ENCODE measurements around the gene STC2. TPM values are rescaled to one million over a fixed set of nuclear protein-coding genes. Genes with fewer than 3 reads are reported as not detected.

The STC2 gene
- polyA plus RNA-seq, 3 donors: not detected

- peaks cover 3 to 4% of the 10 kb centered on the region in 2 donors for H3K9me3 ChIP-seq (replicated peaks in 1 of 2; ENCODE audit: control insufficient read depth in 1 of 2, insufficient read depth in 1 of 2, low read length in 2 of 2)
- H3K4me2 ChIP-seq (replicated peaks; ENCODE audit: extremely low read depth, low read length, poor library complexity, severe bottlenecking): no peak overlapping the region
- H3K4me1 ChIP-seq (ENCODE audit: control insufficient read depth in 1 of 2, insufficient read depth in 2 of 2, low read length in 2 of 2): peaks cover 12 to 14% of the 10 kb centered on the region in 2 donors
- no peak overlapping the region for H2AFZ ChIP-seq (ENCODE audit: insufficient read depth, low read depth, low read length, poor library complexity, severe bottlenecking)
- DNase-seq: no peak
- no peak overlapping the region for H3K9ac ChIP-seq (ENCODE audit: insufficient read depth, low read length, poor library complexity, severe bottlenecking)
- Mint-ChIP-seq H3K27ac (no peak overlapping the region), H3K4me1 (peaks cover 13% of the 10 kb centered on the region), H3K9me3 (peaks cover 6 to 22% (median 9%) of the 10 kb centered on the region in 7 donors), H3K36me3 (no peaks in the 10 kb centered on the region), H3K4me3 (no peak overlapping the region), H3K27me3 (ENCODE audit: low read depth in 3 of 3) (peaks cover 21 to 35% (median 21%) of the 10 kb centered on the region in 3 donors)
- H3K27ac ChIP-seq (ENCODE audit: low read depth in 1 of 2, low read length in 2 of 2): no peak overlapping the region
- H4K20me1 ChIP-seq (ENCODE audit: insufficient read depth, low read length): no peaks in the 10 kb centered on the region
- TF ChIP-seq CTCF (IDR thresholded peaks at IDR 0.05): no peak
- H3K4me3 ChIP-seq (replicated peaks in 1 of 3; ENCODE audit: low read depth in 2 of 3, low read length in 3 of 3): no peak overlapping the region
- WGBS (ENCODE audit: insufficient coverage): 91% methylated on average over 13 of the region's 14 CpGs
- peaks cover 2 to 16% of the 10 kb centered on the region in 2 donors for H3K27me3 ChIP-seq (ENCODE audit: control insufficient read depth in 2 of 2, insufficient read depth in 2 of 2, low read length in 2 of 2)
- intact Hi-C loops (cut with micrococcal nuclease): no loop called here
- H3K36me3 ChIP-seq (replicated peaks in 1 of 2; ENCODE audit: control insufficient read depth in 1 of 2, insufficient read depth in 2 of 2, low read length in 2 of 2): no peaks in the 10 kb centered on the region
- H3K79me2 ChIP-seq (ENCODE audit: insufficient read depth, low read length): no peaks in the 10 kb centered on the region
Observed at GRCh38 chr5:173268750-173269432, 59.3 kb downstream of the STC2 start.

DNA sequence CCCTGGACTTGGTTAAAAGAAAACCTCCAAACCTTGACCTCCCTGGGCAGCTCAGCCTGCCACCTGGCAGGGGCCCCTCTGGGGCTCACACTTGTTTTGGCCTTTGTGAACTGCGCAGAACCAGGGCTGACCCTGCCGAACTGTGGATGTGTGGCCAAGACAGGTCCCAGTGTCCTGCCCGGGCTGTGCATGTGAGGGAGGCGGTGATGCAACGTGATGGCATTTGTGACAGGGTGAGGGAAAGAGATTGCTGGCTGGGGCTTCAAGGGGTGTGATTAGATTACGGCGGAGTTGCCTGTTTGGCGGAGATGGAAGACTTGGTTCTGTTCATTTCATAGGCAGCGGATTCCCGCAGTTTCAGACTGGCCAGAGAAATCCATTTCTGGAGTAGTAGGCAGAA, 62.8 kb downstream of the STC2 start:
- no peak overlapping the region for H3K4me3 ChIP-seq (replicated peaks in 1 of 3; ENCODE audit: low read depth in 2 of 3, low read length in 3 of 3)
- no peaks in the 10 kb centered on the region for H3K79me2 ChIP-seq (ENCODE audit: insufficient read depth, low read length)
- H3K4me2 ChIP-seq (replicated peaks; ENCODE audit: extremely low read depth, low read length, poor library complexity, severe bottlenecking): no peak overlapping the region
- Mint-ChIP-seq H3K4me3 (no peak overlapping the region), H3K9me3 (peaks cover 0 to 3% (median 0%) of the 10 kb centered on the region in 7 donors), H3K27me3 (ENCODE audit: low read depth in 3 of 3) (peaks cover 28 to 51% (median 30%) of the 10 kb centered on the region in 3 donors), H3K27ac (no peak overlapping the region), H3K36me3 (no peaks in the 10 kb centered on the region), H3K4me1 (no peaks in the 10 kb centered on the region)
- H3K27ac ChIP-seq (ENCODE audit: low read depth in 1 of 2, low read length in 2 of 2): no peak overlapping the region
- no peak for TF ChIP-seq CTCF (IDR thresholded peaks at IDR 0.05)
- H3K36me3 ChIP-seq (replicated peaks in 1 of 2; ENCODE audit: control insufficient read depth in 1 of 2, insufficient read depth in 2 of 2, low read length in 2 of 2): no peaks in the 10 kb centered on the region
- no peaks in the 10 kb centered on the region for H3K9me3 ChIP-seq (replicated peaks in 1 of 2; ENCODE audit: control insufficient read depth in 1 of 2, insufficient read depth in 1 of 2, low read length in 2 of 2)
- peaks cover 2 to 28% of the 10 kb centered on the region in 2 donors for H3K27me3 ChIP-seq (ENCODE audit: control insufficient read depth in 2 of 2, insufficient read depth in 2 of 2, low read length in 2 of 2)
- WGBS (ENCODE audit: insufficient coverage): 90% methylated on average over 10 of the region's 10 CpGs
- H3K4me1 ChIP-seq (ENCODE audit: control insufficient read depth in 1 of 2, insufficient read depth in 2 of 2, low read length in 2 of 2): no peaks in the 10 kb centered on the region
- H3K9ac ChIP-seq (ENCODE audit: insufficient read depth, low read length, poor library complexity, severe bottlenecking): no peak overlapping the region
- no peak for DNase-seq
- intact Hi-C loops (cut with micrococcal nuclease): no loop called here
- H2AFZ ChIP-seq (ENCODE audit: insufficient read depth, low read depth, low read length, poor library complexity, severe bottlenecking): no peak overlapping the region
- no peaks in the 10 kb centered on the region for H4K20me1 ChIP-seq (ENCODE audit: insufficient read depth, low read length)

Small RNAs within 50 kb of the gene (small RNA-seq; reads per million reads assigned to genes)
- gene MIR8056 (ENCODE audit: insufficient read length, low read depth): not detected
- gene RNA5SP200 (ENCODE audit: insufficient read length, low read depth): not detected
- not detected for gene RNU6-500P (ENCODE audit: insufficient read length, low read depth)

Other genes with a start within 250 kb of the STC2 start
- 10 to 100 TPM in 1 of 3 donors, 1 to 10 TPM in 2; 9.2 to 13.6 (median 9.8) TPM for gene BNIP1, start 183.9 kb downstream of the STC2 start, polyA plus RNA-seq
- not detected for gene NKX2-5, start 93.2 kb downstream of the STC2 start, polyA plus RNA-seq